ENCODE results near the gene HDGFL2.
A peak's percentile ranks its signal among the peaks of the same experiment; 100 is the strongest.

HDGFL2 gene

GRCh38 chr19:4455719-4456475 is 16.2 kb upstream of the HDGFL2 start:
- peak; percentile 66 for DNase-seq (ENCODE audit: low read depth, low spot score)
- in situ Hi-C loops (cut with HindIII; ENCODE audit: low sequenced_read_pairs), result no loop called here
- TF ChIP-seq CTCF (IDR thresholded peaks at IDR 0.05; ENCODE audit: low read depth, low read length), result no peak
- H3K4me3 ChIP-seq (ENCODE audit: low read depth, low read length), result peak overlapping the region; percentile 85

DNA sequence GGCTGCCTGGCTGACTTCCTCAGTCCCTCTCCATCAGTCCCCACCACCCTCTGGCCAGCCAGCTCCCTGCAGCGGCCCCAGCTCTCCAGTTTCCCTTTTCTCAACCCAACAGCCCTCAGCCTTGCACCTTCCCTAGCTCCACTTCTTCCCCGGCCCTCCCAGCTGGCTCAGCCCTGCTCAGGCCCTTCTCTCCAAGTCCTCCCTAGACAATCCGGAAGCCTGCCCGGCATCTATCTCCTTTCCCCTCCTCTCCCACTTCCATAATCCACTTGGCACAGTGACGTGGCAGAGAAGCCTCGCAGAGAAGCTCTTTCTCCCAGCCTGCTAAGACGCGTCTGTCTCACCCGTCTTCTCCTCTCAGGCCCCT is 15.6 kb upstream of the HDGFL2 start:
- no peak for TF ChIP-seq CTCF (IDR thresholded peaks at IDR 0.05; ENCODE audit: low read depth, low read length)
- DNase-seq (ENCODE audit: low read depth, low spot score), result peak; percentile 64
- in situ Hi-C loops (cut with HindIII; ENCODE audit: low sequenced_read_pairs), result no loop called here
- peak overlapping the region; percentile 85 for H3K4me3 ChIP-seq (ENCODE audit: low read depth, low read length)

DNA sequence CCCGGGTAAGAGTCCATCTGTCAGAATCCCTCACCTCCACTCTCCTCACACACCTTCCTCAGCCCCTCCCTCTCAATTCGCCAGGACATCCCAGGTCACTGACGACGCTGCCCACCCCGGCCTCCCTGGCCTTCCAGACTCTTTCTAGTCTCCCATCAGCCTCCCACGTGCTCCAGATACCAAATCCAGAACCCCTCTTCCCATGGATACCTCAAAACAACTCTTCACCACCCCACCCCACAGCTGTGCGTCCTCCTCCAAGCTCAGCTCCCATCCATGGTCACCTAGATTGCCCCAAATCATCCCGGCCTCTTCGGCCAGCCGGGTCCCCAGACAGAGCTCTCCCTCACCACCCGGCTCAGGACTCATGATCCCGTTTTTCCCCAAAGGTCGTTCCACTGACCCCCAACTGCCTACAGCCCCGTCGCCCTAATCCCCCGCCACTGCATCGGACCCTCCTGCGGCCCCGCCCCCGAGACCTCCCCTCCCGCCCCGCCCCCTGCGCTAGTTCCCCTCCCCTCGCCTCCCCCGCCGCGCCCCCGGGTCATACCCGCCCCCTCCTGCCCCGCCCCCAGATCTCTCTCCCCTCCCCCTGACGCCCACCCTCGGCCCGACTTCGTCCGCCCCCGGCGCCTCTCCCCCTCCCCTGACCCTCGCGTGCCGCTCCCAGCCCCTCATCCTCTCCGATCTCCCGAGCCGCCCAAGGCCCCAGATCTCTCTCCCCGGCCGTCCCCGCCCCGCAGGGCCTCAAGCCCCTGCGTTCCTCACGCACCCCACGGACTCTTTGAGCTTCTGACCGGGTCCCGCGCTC is 15.0 kb upstream of the HDGFL2 start:
- peak; percentile 59 for DNase-seq (ENCODE audit: low read depth, low spot score)
- in situ Hi-C loops (cut with HindIII; ENCODE audit: low sequenced_read_pairs), result no loop called here
- peak overlapping the region; percentile 85 for H3K4me3 ChIP-seq (ENCODE audit: low read depth, low read length)
- TF ChIP-seq CTCF (IDR thresholded peaks at IDR 0.05; ENCODE audit: low read depth, low read length), result no peak

GRCh38 chr19:4457654-4458395 is 14.3 kb upstream of the HDGFL2 start, which contains the start of gene UBXN6:
Gene UBXN6 (minus strand): TSS chr19:4457794. CDS start chr19:4457697, 97 bp downstream.
- in situ Hi-C loops (cut with HindIII; ENCODE audit: low sequenced_read_pairs), result no loop called here
- peak within 1 kb of the TSS; percentile 85 for H3K4me3 ChIP-seq (ENCODE audit: low read depth, low read length)

GRCh38 chr19:4464815-4465581 is 7.1 kb upstream of the HDGFL2 start:
- TF ChIP-seq CTCF (IDR thresholded peaks at IDR 0.05; ENCODE audit: low read depth, low read length), result no peak
- no peak for DNase-seq (ENCODE audit: low read depth, low spot score)
- H3K4me3 ChIP-seq (ENCODE audit: low read depth, low read length), result no peak overlapping the region
- in situ Hi-C loops (cut with HindIII; ENCODE audit: low sequenced_read_pairs), result no loop called here

More at GRCh38 chr19:4457654-4458395, 14.3 kb upstream of the HDGFL2 start, which contains the start of gene UBXN6:
- peak; percentile 97 for DNase-seq (ENCODE audit: low read depth, low spot score)
- no peak for TF ChIP-seq CTCF (IDR thresholded peaks at IDR 0.05; ENCODE audit: low read depth, low read length)

DNA sequence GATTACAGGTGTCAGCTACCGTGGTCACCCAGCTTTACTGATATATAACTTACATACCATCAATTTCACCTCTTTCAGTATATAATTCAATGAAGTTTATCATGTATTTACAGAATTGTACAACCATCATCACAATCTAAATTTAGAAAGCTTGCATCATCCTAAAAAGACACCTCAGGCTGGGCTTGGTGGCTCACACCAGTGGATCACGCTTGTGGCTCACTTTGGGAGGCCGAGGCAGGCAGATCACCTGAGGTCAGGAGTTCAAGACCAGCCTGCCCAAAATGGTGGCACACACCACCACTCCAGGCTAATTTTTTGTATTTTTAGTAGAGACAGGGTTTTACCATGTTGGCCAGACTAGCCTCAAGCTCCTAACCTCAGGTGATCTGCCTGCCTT is 4.3 kb upstream of the HDGFL2 start:
- no peak overlapping the region for H3K4me3 ChIP-seq (ENCODE audit: low read depth, low read length)
- TF ChIP-seq CTCF (IDR thresholded peaks at IDR 0.05; ENCODE audit: low read depth, low read length), result no peak
- in situ Hi-C loops (cut with HindIII; ENCODE audit: low sequenced_read_pairs), result no loop called here
- no peak for DNase-seq (ENCODE audit: low read depth, low spot score)

Measured in astrocyte of the spinal cord (primary cell).